K562 (cell line): Measurements from ENCODE around the gene CMTM4. TPM values are rescaled to one million over a fixed set of nuclear protein-coding genes. Genes with fewer than 3 reads are reported as not detected.

Experiments used
- ATAC-seq: fragments of 200-7000 bp; cut with Tn5 transposase; 3 replicates; pipeline ENCODE4 v1.9.1; 2020; ENCODE audit warnings: moderate library complexity
- BruUV-seq: library from RNA; stranded (reverse); fragments of 400-500 nt; replicated peaks from 2 replicates; lab custom pipeline; 2021; lab: Mats Ljungman, UMichigan
- CTCF ChIA-PET: fragments of 300-600 bp; formaldehyde crosslinking; extraction: SDS; loops from one replicate; lab custom pipeline; 2021; ENCODE audit warnings: low intra/inter-chr PET ratio; lab: Yijun Ruan, JAX
- POLR2A ChIA-PET: fragments of 300-600, 350-650 bp; sonication (Branson Sonifier 250); formaldehyde crosslinking; extraction: SDS; loops from one replicate; lab custom pipeline; 2021; ENCODE audit warnings: antibody characterized with exemption, inconsistent platforms; lab: Yijun Ruan, JAX
- DNase-seq, 4 experiments: peaks; one replicate each; pipeline versions ENCODE4 v3.0.0 to v3.0.0-alpha.2; 2011 to 2018; ENCODE audit warnings: low spot score in 3 of 4, mixed read lengths in 3 of 4; ENCODE audit errors: extremely low read depth in 1 of 4
- FAIRE-seq: peaks from 2 replicates; lab custom pipeline; 2011; peaks lifted over from hg19 to GRCh38; lab: Jason Lieb, UNC
- H2AFZ ChIP-seq: 2 replicates; pipeline ENCODE4 v1.6.0; 2011; ENCODE audit warnings: low read depth, low read length, control low read depth, inconsistent platforms
- H3K27ac ChIP-seq: fragments of 200-600 bp; 3 replicates; pipeline ENCODE4 v1.8.0; 2011; ENCODE audit warnings: low read depth, mild to moderate bottlenecking, control low read depth, inconsistent platforms, low read length, moderate library complexity, mixed read lengths; ENCODE audit errors: extremely low read depth
- H3K27me3 ChIP-seq, 2 experiments: fragments of 300-600 bp in 1 of 2; 2 replicates in 1 of 2; 3 replicates in 1 of 2; pipeline versions ENCODE4 v1.6.0 to v1.8.0; 2011; ENCODE audit warnings: inconsistent platforms in 2 of 2, low read length in 2 of 2, mild to moderate bottlenecking in 1 of 2, mixed read lengths in 1 of 2, moderate library complexity in 1 of 2; ENCODE audit not compliant: control insufficient read depth in 2 of 2, insufficient read depth in 2 of 2
- H3K36me3 ChIP-seq: fragments of 300-600 bp; 3 replicates; pipeline ENCODE4 v1.8.0; 2011; ENCODE audit warnings: mild to moderate bottlenecking, low read length, inconsistent platforms; ENCODE audit not compliant: control insufficient read depth, insufficient read depth
- H3K4me1 ChIP-seq, 2 experiments: fragments of 200-600 bp in 1 of 2; replicated peaks in 1 of 2; 2 replicates in 1 of 2; 3 replicates in 1 of 2; pipeline versions ENCODE4 v1.5.1 to v1.8.0; 2011; ENCODE audit warnings: inconsistent platforms in 2 of 2, low read length in 2 of 2, mild to moderate bottlenecking in 1 of 2, mixed read lengths in 1 of 2, moderate library complexity in 1 of 2; ENCODE audit not compliant: control insufficient read depth in 2 of 2, insufficient read depth in 2 of 2
- H3K4me2 ChIP-seq: 2 replicates; pipeline ENCODE4 v1.6.1; 2011; ENCODE audit warnings: low read length, control low read depth, inconsistent platforms, mixed read lengths; ENCODE audit not compliant: insufficient read depth
- H3K4me3 ChIP-seq: fragments of 200-600 bp; sonication (generic), shearing (Covaris generic); 2 replicates; pipeline ENCODE4 v1.5.1; 2016; ENCODE audit warnings: control low read depth, inconsistent platforms
- H3K79me2 ChIP-seq: fragments of 200-600 bp; 3 replicates; pipeline ENCODE4 v1.8.0; 2011; ENCODE audit warnings: low read length, inconsistent platforms; ENCODE audit not compliant: control insufficient read depth, insufficient read depth
- H3K9ac ChIP-seq, 2 experiments: 2 replicates each; pipeline versions ENCODE4 v1.6.0 to v1.6.1; 2011; ENCODE audit warnings: low read depth in 2 of 2, low read length in 2 of 2, control low read depth in 1 of 2, inconsistent platforms in 1 of 2, mild to moderate bottlenecking in 1 of 2, mixed read lengths in 1 of 2; ENCODE audit not compliant: insufficient read depth in 1 of 2
- H3K9me1 ChIP-seq: one replicate; pipeline ENCODE4 v1.6.0; 2011; ENCODE audit warnings: inconsistent platforms, mild to moderate bottlenecking, low read length, moderate library complexity; ENCODE audit not compliant: control insufficient read depth, insufficient read depth
- H3K9me3 ChIP-seq: replicated peaks from 2 replicates; pipeline ENCODE4 v1.5.1; 2011; ENCODE audit warnings: low read depth, low read length, inconsistent platforms; ENCODE audit not compliant: control insufficient read depth, insufficient read depth
- H4K20me1 ChIP-seq: replicated peaks from 2 replicates; pipeline ENCODE4 v1.6.1; 2011; ENCODE audit warnings: low read length, inconsistent platforms, mixed read lengths; ENCODE audit not compliant: control insufficient read depth, insufficient read depth
- CBFA2T3 ChIP-seq: fragments of 450-650 bp; IDR thresholded peaks from 2 replicates; pipeline ENCODE4 v1.6.1; 2017
- KLF13 ChIP-seq: fragments of 450-650 bp; IDR thresholded peaks from 2 replicates; pipeline ENCODE4 v1.6.1; 2016; ENCODE audit warnings: missing genetic modification characterization, low read depth, mild to moderate bottlenecking, missing compliant biosample characterization, moderate library complexity, borderline replicate concordance
- MYC ChIP-seq, 2 experiments: fragments of 250-450 bp in 1 of 2; sonication (Bioruptor Pico) in 1 of 2; IDR thresholded peaks; 2 replicates each; pipeline versions ENCODE4 v1.5.1 to v1.6.1; 2012 to 2021; ENCODE audit warnings: low read depth in 2 of 2, borderline replicate concordance in 1 of 2, improper control_type of control experiment in 1 of 2, low read length in 1 of 2, mild to moderate bottlenecking in 1 of 2, moderate library complexity in 1 of 2
- PHB ChIP-seq: fragments of 250-450 bp; sonication (Bioruptor Pico); IDR thresholded peaks from 2 replicates; pipeline ENCODE4 v1.5.0; 2021
- PRPF4 ChIP-seq: fragments of 200-400 bp; formaldehyde crosslinking; IDR thresholded peaks from one replicate; pipeline ENCODE4 v1.6.1; 2017; ENCODE audit warnings: low read length, low read depth, mild to moderate bottlenecking; ENCODE audit not compliant: insufficient read depth, poor library complexity, severe bottlenecking
- STAG1 ChIP-seq: sonication (generic); formaldehyde crosslinking; IDR thresholded peaks from 2 replicates; pipeline ENCODE4 v1.5.0; 2020; ENCODE audit warnings: missing genetic modification reagents, borderline replicate concordance
- TEAD1 ChIP-seq, 2 experiments: fragments of 450-650 bp in 1 of 2; sonication (generic) in 1 of 2; formaldehyde crosslinking; IDR thresholded peaks; 2 replicates each; pipeline versions ENCODE4 v1.4.0 to v1.8.0; 2020 to 2022; ENCODE audit warnings: mild to moderate bottlenecking in 2 of 2, missing genetic modification reagents in 1 of 2
- ZNF431 ChIP-seq: sonication (generic); formaldehyde crosslinking; IDR thresholded peaks from 2 replicates; pipeline ENCODE4 v1.8.0; 2022; ENCODE audit warnings: mild to moderate bottlenecking, missing genetic modification reagents
- ZNF584 ChIP-seq: fragments of 200-800 bp; sonication (Bioruptor generic); IDR thresholded peaks from 2 replicates; pipeline ENCODE4 v1.6.1; 2016; ENCODE audit warnings: low read depth, mild to moderate bottlenecking, missing genetic modification characterization, missing compliant biosample characterization
- ZNF778 ChIP-seq: fragments of 450-650 bp; formaldehyde crosslinking; IDR thresholded peaks from 2 replicates; pipeline ENCODE4 v1.4.0; 2020; ENCODE audit warnings: mild to moderate bottlenecking, moderate library complexity
- WGBS: fragments of 100-300 bp; shearing (Covaris generic); methylation state at CpG from one replicate; pipeline ENCODE4 v1.1.6; 2016; ENCODE audit warnings: low coverage, mixed read lengths; ENCODE audit not compliant: insufficient coverage; ENCODE audit errors: missing lambda C conversion rate; 5-methylcytosine and 5-hydroxymethylcytosine counted together
- in situ Hi-C: fragments of 300-500 bp; cut with MboI; formaldehyde crosslinking; loops from 4 replicates; pipeline ENCODE4 v1.15.0; 2018; ENCODE audit warnings: inconsistent platforms, mixed read lengths
- intact Hi-C: fragments of 100-400 bp; cut with micrococcal nuclease; formaldehyde crosslinking; loops from 2 replicates; pipeline ENCODE4 v1.14.2; 2022
- polyA plus RNA-seq, 8 experiments: library from polyadenylated mRNA; depleted of rRNA in 4 of 8; stranded (reverse) in 5 of 8; unstranded in 3 of 8; fragments of >200 nt; fragmentation: Nextera tagmentation in 2 of 8; fragmentation: Illumina TruSeq in 1 of 8; extraction: Ambion mirVana in 2 of 8; extraction: Trizol in 1 of 8; gene quantifications; 2 replicates each; pipeline versions ENCODE4 v1.2.1 to v1.2.3, GENCODE V29; 2011 to 2014; ENCODE audit warnings: inconsistent platforms in 1 of 8, missing spikeins in 1 of 8
- total RNA-seq, 7 experiments: library from RNA; depleted of rRNA in 6 of 7; stranded (reverse); fragments of >200 nt in 6 of 7; fragmentation: Illumina TruSeq in 2 of 7; extraction: Trizol in 2 of 7; gene quantifications; 2 replicates each; pipeline versions ENCODE4 v1.2.1 to v1.2.3, GENCODE V29; 2011 to 2021; ENCODE audit warnings: low replicate concordance in 1 of 7
- TF ChIP-seq, protein P1 (sequence below): fragments of 450-650 bp; IDR thresholded peaks from 2 replicates; pipeline ENCODE4 v1.6.1; 2014; ENCODE audit warnings: low read depth, mild to moderate bottlenecking, moderate library complexity, borderline replicate concordance
- TF ChIP-seq, protein P2 (sequence below): sonication (generic); formaldehyde crosslinking; IDR thresholded peaks from 2 replicates; pipeline ENCODE4 v1.8.1; 2022; ENCODE audit warnings: missing genetic modification reagents
- TF ChIP-seq, protein P3 (sequence below): sonication (generic); formaldehyde crosslinking; IDR thresholded peaks from 2 replicates; pipeline ENCODE4 v1.8.0; 2023; ENCODE audit warnings: mild to moderate bottlenecking, missing genetic modification reagents

Gene CMTM4
- total and polyA plus RNA-seq, 9 of the 15 experiments (the other 6 are each of a cell fraction or from before 2014, with no cell fraction given), result 2.0 to 21.3 (median 12.5) TPM

DNA sequence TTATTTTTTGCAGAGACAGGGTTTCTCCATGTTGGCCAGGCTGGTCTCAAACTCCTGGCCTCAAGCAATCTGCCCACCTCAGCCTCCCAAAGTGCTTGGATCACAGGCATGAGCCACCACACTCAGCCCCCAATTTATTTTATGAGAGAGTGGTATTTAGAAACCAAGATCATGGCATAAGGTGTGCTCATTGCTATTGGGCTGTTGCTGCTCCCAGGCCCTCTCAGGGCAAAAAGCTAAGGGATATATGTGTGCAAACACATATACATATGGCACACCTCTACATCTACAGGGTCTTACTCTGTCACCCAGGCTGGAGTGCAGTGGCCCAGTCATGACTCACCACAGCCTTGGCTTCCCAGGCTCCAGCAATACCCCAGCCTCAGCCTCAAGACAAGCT, 15.0 kb upstream of the CMTM4 start (continued):
- TF ChIP-seq, protein P1, sequence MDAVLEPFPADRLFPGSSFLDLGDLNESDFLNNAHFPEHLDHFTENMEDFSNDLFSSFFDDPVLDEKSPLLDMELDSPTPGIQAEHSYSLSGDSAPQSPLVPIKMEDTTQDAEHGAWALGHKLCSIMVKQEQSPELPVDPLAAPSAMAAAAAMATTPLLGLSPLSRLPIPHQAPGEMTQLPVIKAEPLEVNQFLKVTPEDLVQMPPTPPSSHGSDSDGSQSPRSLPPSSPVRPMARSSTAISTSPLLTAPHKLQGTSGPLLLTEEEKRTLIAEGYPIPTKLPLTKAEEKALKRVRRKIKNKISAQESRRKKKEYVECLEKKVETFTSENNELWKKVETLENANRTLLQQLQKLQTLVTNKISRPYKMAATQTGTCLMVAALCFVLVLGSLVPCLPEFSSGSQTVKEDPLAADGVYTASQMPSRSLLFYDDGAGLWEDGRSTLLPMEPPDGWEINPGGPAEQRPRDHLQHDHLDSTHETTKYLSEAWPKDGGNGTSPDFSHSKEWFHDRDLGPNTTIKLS, result no peak
- TF ChIP-seq STAG1 (CRISPR knock-in tag), result no peak
- TF ChIP-seq ZNF431 (CRISPR knock-in tag), result no peak
- TF ChIP-seq KLF13 (tag), result no peak
- TF ChIP-seq, protein P2, sequence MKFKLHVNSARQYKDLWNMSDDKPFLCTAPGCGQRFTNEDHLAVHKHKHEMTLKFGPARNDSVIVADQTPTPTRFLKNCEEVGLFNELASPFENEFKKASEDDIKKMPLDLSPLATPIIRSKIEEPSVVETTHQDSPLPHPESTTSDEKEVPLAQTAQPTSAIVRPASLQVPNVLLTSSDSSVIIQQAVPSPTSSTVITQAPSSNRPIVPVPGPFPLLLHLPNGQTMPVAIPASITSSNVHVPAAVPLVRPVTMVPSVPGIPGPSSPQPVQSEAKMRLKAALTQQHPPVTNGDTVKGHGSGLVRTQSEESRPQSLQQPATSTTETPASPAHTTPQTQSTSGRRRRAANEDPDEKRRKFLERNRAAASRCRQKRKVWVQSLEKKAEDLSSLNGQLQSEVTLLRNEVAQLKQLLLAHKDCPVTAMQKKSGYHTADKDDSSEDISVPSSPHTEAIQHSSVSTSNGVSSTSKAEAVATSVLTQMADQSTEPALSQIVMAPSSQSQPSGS (CRISPR knock-in tag), result no peak
- TF ChIP-seq CBFA2T3, result no peak
- TF ChIP-seq ZNF778, result no peak

DNA sequence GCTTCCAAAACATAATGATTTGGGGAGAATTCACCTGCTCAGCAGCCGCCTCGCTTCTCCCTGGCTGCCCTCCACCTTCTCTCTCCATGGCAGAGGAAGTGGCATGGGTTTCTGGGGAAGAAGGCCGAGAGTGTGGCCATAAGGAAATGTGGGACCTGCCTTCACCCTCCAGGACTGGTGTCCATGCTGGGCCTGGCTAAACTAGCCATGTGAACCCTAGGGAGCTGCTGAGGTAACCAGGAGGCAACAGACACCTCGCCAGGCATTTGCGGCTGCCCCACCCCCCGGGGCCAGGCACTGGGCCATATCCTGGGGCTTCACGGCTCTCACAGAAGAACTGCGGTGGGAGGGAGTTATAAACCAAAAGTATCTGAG, 9.9 kb upstream of the CMTM4 start:
- Histone ChIP-seq H3K9me1 (no peaks in the 10 kb centered on the region), H3K9ac (peak overlapping the region in 1 of 2 experiments; percentile 77; a peak in 2 of 4 replicates), H3K27me3 (no peaks in the 10 kb centered on the region; a peak in 1 of 5 replicates), H3K4me3 (no peak overlapping the region), H3K79me2 (no peaks in the 10 kb centered on the region), H3K9me3 (0 out of 2 replicates have a peak, but pooled peaks cover 1% of the 10 kb centered on the region), H3K4me2 (no peak overlapping the region), H3K27ac (no peak overlapping the region), H2AFZ (peak overlapping the region; percentile 14; the same call in 1 of the 2 replicates), H3K4me1 (peaks cover 0 to 4% of the 10 kb centered on the region in 2 experiments; a peak in 2 of 5 replicates), H3K36me3 (no peaks in the 10 kb centered on the region), H4K20me1 (no peaks in the 10 kb centered on the region)
- in situ Hi-C loops (no loop called here), intact Hi-C loops (no loop called here)
- ChIA-PET POLR2A (interaction anchor here (0.7 to 1.6 kb wide), 2 partner anchors 10 to 21 kb away, joined by 4 read pairs; partner anchors contain the start of gene CMTM4), CTCF (no interaction called here)
- WGBS, result 50% methylated on average over 7 of the region's 8 CpGs
- BruUV-seq, result no TSS peak
- DNase-seq, result no peak
- peak; percentile 57 for ATAC-seq
- FAIRE-seq, result no peak
- TF ChIP-seq MYC (IDR thresholded peaks at IDR 0.05; ENCODE audit: low read depth, low read length) (0 out of 2 replicates have a peak, but pooled peaks have one; percentile 30), MYC (CRISPR knock-in tag; IDR thresholded peaks at IDR 0.05; ENCODE audit: borderline replicate concordance, low read depth) (no peak), PHB (no peak), PRPF4 (no peak), ZNF584 (CRISPR knock-in tag) (peak; percentile 65; the same call in 1 of the 2 replicates), TEAD1 (CRISPR knock-in tag; IDR thresholded peaks at IDR 0.05) (no peak)
- TF ChIP-seq, protein P3, sequence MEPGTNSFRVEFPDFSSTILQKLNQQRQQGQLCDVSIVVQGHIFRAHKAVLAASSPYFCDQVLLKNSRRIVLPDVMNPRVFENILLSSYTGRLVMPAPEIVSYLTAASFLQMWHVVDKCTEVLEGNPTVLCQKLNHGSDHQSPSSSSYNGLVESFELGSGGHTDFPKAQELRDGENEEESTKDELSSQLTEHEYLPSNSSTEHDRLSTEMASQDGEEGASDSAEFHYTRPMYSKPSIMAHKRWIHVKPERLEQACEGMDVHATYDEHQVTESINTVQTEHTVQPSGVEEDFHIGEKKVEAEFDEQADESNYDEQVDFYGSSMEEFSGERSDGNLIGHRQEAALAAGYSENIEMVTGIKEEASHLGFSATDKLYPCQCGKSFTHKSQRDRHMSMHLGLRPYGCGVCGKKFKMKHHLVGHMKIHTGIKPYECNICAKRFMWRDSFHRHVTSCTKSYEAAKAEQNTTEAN (CRISPR knock-in tag), result no peak
